Activated naive CD4-positive, alpha-beta T cell treated with anti-CD3 and anti-CD28 coated beads, Interleukin-2, amount 10 ng/mL, durations not matched to agents 7 days and 5 days (primary cell): Measurements from ENCODE around the gene CCDC179.

Experiments used
- CTCF ChIA-PET: fragments of 350-600 bp; sonication (Branson Sonifier 250); formaldehyde crosslinking; loops from one replicate; lab custom pipeline; 2021; ENCODE audit warnings: antibody characterized with exemption; lab: Charles Lee
- DNase-seq: peaks from one replicate; pipeline ENCODE4 v3.0.0-alpha.2; 2020
- H3K27ac Mint-ChIP-seq: one replicate; pipeline ENCODE4 v1.8.0; 2021; ENCODE audit warnings: mild to moderate bottlenecking, moderate library complexity, mixed read lengths
- H3K27me3 Mint-ChIP-seq: one replicate; pipeline ENCODE4 v1.8.0; 2021; ENCODE audit warnings: mild to moderate bottlenecking, mixed read lengths
- H3K36me3 Mint-ChIP-seq: one replicate; pipeline ENCODE4 v1.8.0; 2021; ENCODE audit warnings: mixed read lengths
- H3K4me1 Mint-ChIP-seq: one replicate; pipeline ENCODE4 v1.8.0; 2021; ENCODE audit warnings: mixed read lengths
- H3K4me3 Mint-ChIP-seq: one replicate; pipeline ENCODE4 v1.8.0; 2021; ENCODE audit warnings: mild to moderate bottlenecking, moderate library complexity, mixed read lengths
- H3K9me3 Mint-ChIP-seq: one replicate; pipeline ENCODE4 v1.8.0; 2021; ENCODE audit warnings: mixed read lengths

The CCDC179 gene

GRCh38 chr11:22832315-22833015 is 27.8 kb downstream of the CCDC179 start:
- no peaks in the 10 kb centered on the region for H3K36me3 Mint-ChIP-seq
- H3K4me1 Mint-ChIP-seq, result peaks cover 12% of the 10 kb centered on the region
- no peak for DNase-seq
- no peaks in the 10 kb centered on the region for H3K9me3 Mint-ChIP-seq
- CTCF ChIA-PET, result no interaction called here
- H3K27me3 Mint-ChIP-seq, result no peaks in the 10 kb centered on the region
- H3K27ac Mint-ChIP-seq, result no peak overlapping the region
- H3K4me3 Mint-ChIP-seq, result no peak overlapping the region

GRCh38 chr11:22830082-22830414 is 30.2 kb downstream of the CCDC179 start:
- CTCF ChIA-PET, result interaction anchor here (0.6 to 1.9 kb wide), 8 partner anchors 9 to 204 kb away, joined by 3 to 6 read pairs (median 4); partner anchors contain the start of gene FANCF
- no peak for DNase-seq
- Mint-ChIP-seq H3K27ac (peak overlapping the region; percentile 93), H3K4me3 (peak overlapping the region; percentile 91), H3K4me1 (peaks cover 12% of the 10 kb centered on the region), H3K36me3 (peaks cover 4% of the 10 kb centered on the region), H3K9me3 (no peaks in the 10 kb centered on the region), H3K27me3 (no peaks in the 10 kb centered on the region)

- no peaks in the 10 kb centered on the region for H3K9me3 Mint-ChIP-seq
- H3K4me3 Mint-ChIP-seq, result peak within 1 kb of the TSS; percentile 91
- H3K27me3 Mint-ChIP-seq, result no peaks in the 10 kb centered on the region
- peaks cover 9% of the 10 kb centered on the region for H3K36me3 Mint-ChIP-seq
- CTCF ChIA-PET, result interaction anchor here (0.6 to 1.9 kb wide), 9 partner anchors 9 to 204 kb away, joined by 3 to 6 read pairs (median 3); partner anchors contain the start of gene FANCF
- peak within 1 kb of the TSS; percentile 93 for H3K27ac Mint-ChIP-seq
- H3K4me1 Mint-ChIP-seq, result peaks cover 12% of the 10 kb centered on the region
- DNase-seq, result peak; percentile 94
Observed at GRCh38 chr11:22829231-22830081, 30.8 kb downstream of the CCDC179 start, which contains the start of gene SVIP. TSS of gene SVIP (minus strand) at chr11:22829801. CDS start at chr11:22829748, 53 bp downstream.

- no peak for DNase-seq
- H3K27ac Mint-ChIP-seq, result peak overlapping the region; percentile 93
- H3K4me1 Mint-ChIP-seq, result peaks cover 12% of the 10 kb centered on the region
- no peaks in the 10 kb centered on the region for H3K27me3 Mint-ChIP-seq
- CTCF ChIA-PET, result interaction anchor here (0.9 to 1.9 kb wide), 2 partner anchors 14 to 41 kb away, joined by 3 to 4 read pairs; no protein-coding TSS in a partner anchor
- no peaks in the 10 kb centered on the region for H3K9me3 Mint-ChIP-seq
- H3K4me3 Mint-ChIP-seq, result peak overlapping the region; percentile 91
- H3K36me3 Mint-ChIP-seq, result peaks cover 13% of the 10 kb centered on the region
Observed at GRCh38 chr11:22828373-22828772, 31.9 kb downstream of the CCDC179 start.

DNA sequence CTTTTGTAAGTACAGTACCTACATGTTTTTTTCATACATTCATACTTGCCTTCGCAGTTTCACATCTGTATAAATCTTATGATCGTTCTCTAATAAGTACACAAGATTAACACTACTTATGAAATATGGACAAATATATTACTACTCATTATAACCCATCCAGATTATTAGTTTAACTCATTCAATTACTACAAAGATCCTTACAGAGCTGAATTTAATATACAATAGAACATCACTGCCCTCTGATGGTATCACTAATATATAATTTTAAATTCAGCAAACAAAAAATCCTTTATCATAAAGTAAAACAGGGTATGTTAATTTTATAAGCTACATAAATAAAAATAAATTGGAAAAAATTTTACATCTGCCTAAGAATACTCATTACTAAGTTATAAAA is 38.1 kb downstream of the CCDC179 start:
- Mint-ChIP-seq H3K27ac (no peak overlapping the region), H3K9me3 (no peaks in the 10 kb centered on the region), H3K4me1 (no peaks in the 10 kb centered on the region), H3K27me3 (no peaks in the 10 kb centered on the region), H3K36me3 (peaks cover 30% of the 10 kb centered on the region), H3K4me3 (no peak overlapping the region)
- CTCF ChIA-PET, result no interaction called here
- no peak for DNase-seq

GRCh38 chr11:22809893-22810292 is 50.4 kb downstream of the CCDC179 start:
- H3K4me1 Mint-ChIP-seq, result no peaks in the 10 kb centered on the region
- H3K9me3 Mint-ChIP-seq, result no peaks in the 10 kb centered on the region
- CTCF ChIA-PET, result no interaction called here
- H3K36me3 Mint-ChIP-seq, result no peaks in the 10 kb centered on the region
- H3K4me3 Mint-ChIP-seq, result no peak overlapping the region
- H3K27me3 Mint-ChIP-seq, result no peaks in the 10 kb centered on the region
- H3K27ac Mint-ChIP-seq, result no peak overlapping the region
- DNase-seq, result no peak

- no peak for DNase-seq
- Mint-ChIP-seq H3K27ac (no peak overlapping the region), H3K9me3 (no peaks in the 10 kb centered on the region), H3K27me3 (no peaks in the 10 kb centered on the region), H3K36me3 (no peaks in the 10 kb centered on the region), H3K4me3 (no peak overlapping the region), H3K4me1 (no peaks in the 10 kb centered on the region)
- CTCF ChIA-PET, result no interaction called here
Observed at GRCh38 chr11:22808571-22809197, 51.6 kb downstream of the CCDC179 start.

- Mint-ChIP-seq H3K27me3 (no peaks in the 10 kb centered on the region), H3K36me3 (no peaks in the 10 kb centered on the region), H3K4me1 (no peaks in the 10 kb centered on the region), H3K27ac (no peak overlapping the region), H3K4me3 (no peak overlapping the region), H3K9me3 (no peaks in the 10 kb centered on the region)
- no peak for DNase-seq
- CTCF ChIA-PET, result no interaction called here
Observed at GRCh38 chr11:22807855-22808570, 52.3 kb downstream of the CCDC179 start.

- CTCF ChIA-PET, result interaction anchor here (1.5 kb wide), 1 partner anchor 20 kb away, joined by 3 read pairs; no protein-coding TSS in a partner anchor
- H3K27me3 Mint-ChIP-seq, result no peaks in the 10 kb centered on the region
- H3K4me3 Mint-ChIP-seq, result no peak overlapping the region
- DNase-seq, result no peak
- no peak overlapping the region for H3K27ac Mint-ChIP-seq
- no peaks in the 10 kb centered on the region for H3K9me3 Mint-ChIP-seq
- no peaks in the 10 kb centered on the region for H3K4me1 Mint-ChIP-seq
- no peaks in the 10 kb centered on the region for H3K36me3 Mint-ChIP-seq
Observed at GRCh38 chr11:22807391-22807790, 52.9 kb downstream of the CCDC179 start.

- no peaks in the 10 kb centered on the region for H3K4me1 Mint-ChIP-seq
- H3K36me3 Mint-ChIP-seq, result no peaks in the 10 kb centered on the region
- DNase-seq, result no peak
- no peak overlapping the region for H3K27ac Mint-ChIP-seq
- CTCF ChIA-PET, result no interaction called here
- no peaks in the 10 kb centered on the region for H3K9me3 Mint-ChIP-seq
- no peak overlapping the region for H3K4me3 Mint-ChIP-seq
- peaks cover 3% of the 10 kb centered on the region for H3K27me3 Mint-ChIP-seq
Observed at GRCh38 chr11:22802861-22803260, 57.4 kb downstream of the CCDC179 start.

DNA sequence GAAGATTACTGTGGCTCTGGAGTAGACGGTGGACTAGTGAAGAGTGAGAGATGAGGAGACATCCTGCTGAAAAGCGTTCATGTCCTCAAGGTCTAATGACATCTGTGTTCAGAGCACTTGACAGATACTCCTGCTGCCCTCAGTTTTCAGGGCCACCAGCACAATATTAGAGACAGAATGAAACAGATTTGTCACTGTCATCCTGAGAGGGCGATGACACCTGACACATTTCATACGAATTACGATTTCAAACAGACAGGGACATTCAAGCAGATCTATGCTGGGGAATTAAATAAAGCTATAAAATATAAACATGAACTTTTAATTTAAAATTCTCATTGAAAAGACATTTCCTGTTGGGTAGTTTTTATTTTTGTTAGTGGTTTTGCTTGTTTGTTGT is 59.8 kb downstream of the CCDC179 start:
- peaks cover 3% of the 10 kb centered on the region for H3K27me3 Mint-ChIP-seq
- CTCF ChIA-PET, result interaction anchor here (1.2 kb wide), 1 partner anchor 12 kb away, joined by 6 read pairs; no protein-coding TSS in a partner anchor
- H3K9me3 Mint-ChIP-seq, result no peaks in the 10 kb centered on the region
- no peak overlapping the region for H3K4me3 Mint-ChIP-seq
- H3K4me1 Mint-ChIP-seq, result no peaks in the 10 kb centered on the region
- no peaks in the 10 kb centered on the region for H3K36me3 Mint-ChIP-seq
- no peak for DNase-seq
- no peak overlapping the region for H3K27ac Mint-ChIP-seq

- no peak for DNase-seq
- Mint-ChIP-seq H3K4me3 (no peak overlapping the region), H3K36me3 (no peaks in the 10 kb centered on the region), H3K4me1 (no peaks in the 10 kb centered on the region), H3K9me3 (no peaks in the 10 kb centered on the region), H3K27me3 (peaks cover 3% of the 10 kb centered on the region), H3K27ac (no peak overlapping the region)
- CTCF ChIA-PET, result interaction anchor here (1.3 kb wide), 1 partner anchor 11 kb away, joined by 3 read pairs; no protein-coding TSS in a partner anchor
Observed at GRCh38 chr11:22798901-22799300, 61.4 kb downstream of the CCDC179 start.

GRCh38 chr11:22797047-22797446 is 63.2 kb downstream of the CCDC179 start:
- H3K36me3 Mint-ChIP-seq, result no peaks in the 10 kb centered on the region
- H3K9me3 Mint-ChIP-seq, result no peaks in the 10 kb centered on the region
- DNase-seq, result no peak
- H3K27ac Mint-ChIP-seq, result no peak overlapping the region
- H3K4me1 Mint-ChIP-seq, result no peaks in the 10 kb centered on the region
- no peak overlapping the region for H3K4me3 Mint-ChIP-seq
- peaks cover 3% of the 10 kb centered on the region for H3K27me3 Mint-ChIP-seq
- CTCF ChIA-PET, result no interaction called here
